GM12873 (cell line): Measurements from ENCODE around the gene PCK2.

ENCODE experiments used
- TF ChIP-seq, protein P1 (sequence below): IDR thresholded peaks from 2 replicates; pipeline ENCODE4 v1.5.1; 2012; ENCODE audit warnings: low read depth, mild to moderate bottlenecking, moderate library complexity, low read length, control low read depth; ENCODE audit not compliant: insufficient read depth; ENCODE audit errors: missing control alignments

The PCK2 gene

DNA sequence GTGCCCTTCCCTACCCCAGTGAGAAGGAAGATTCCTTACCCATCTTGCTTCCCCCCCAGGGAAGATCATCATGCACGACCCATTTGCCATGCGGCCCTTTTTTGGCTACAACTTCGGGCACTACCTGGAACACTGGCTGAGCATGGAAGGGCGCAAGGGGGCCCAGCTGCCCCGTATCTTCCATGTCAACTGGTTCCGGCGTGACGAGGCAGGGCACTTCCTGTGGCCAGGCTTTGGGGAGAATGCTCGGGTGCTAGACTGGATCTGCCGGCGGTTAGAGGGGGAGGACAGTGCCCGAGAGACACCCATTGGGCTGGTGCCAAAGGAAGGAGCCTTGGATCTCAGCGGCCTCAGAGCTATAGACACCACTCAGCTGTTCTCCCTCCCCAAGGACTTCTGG lies 9.3 kb downstream of the PCK2 start:
- TF ChIP-seq, protein P1, sequence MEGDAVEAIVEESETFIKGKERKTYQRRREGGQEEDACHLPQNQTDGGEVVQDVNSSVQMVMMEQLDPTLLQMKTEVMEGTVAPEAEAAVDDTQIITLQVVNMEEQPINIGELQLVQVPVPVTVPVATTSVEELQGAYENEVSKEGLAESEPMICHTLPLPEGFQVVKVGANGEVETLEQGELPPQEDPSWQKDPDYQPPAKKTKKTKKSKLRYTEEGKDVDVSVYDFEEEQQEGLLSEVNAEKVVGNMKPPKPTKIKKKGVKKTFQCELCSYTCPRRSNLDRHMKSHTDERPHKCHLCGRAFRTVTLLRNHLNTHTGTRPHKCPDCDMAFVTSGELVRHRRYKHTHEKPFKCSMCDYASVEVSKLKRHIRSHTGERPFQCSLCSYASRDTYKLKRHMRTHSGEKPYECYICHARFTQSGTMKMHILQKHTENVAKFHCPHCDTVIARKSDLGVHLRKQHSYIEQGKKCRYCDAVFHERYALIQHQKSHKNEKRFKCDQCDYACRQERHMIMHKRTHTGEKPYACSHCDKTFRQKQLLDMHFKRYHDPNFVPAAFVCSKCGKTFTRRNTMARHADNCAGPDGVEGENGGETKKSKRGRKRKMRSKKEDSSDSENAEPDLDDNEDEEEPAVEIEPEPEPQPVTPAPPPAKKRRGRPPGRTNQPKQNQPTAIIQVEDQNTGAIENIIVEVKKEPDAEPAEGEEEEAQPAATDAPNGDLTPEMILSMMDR = no peak

DNA sequence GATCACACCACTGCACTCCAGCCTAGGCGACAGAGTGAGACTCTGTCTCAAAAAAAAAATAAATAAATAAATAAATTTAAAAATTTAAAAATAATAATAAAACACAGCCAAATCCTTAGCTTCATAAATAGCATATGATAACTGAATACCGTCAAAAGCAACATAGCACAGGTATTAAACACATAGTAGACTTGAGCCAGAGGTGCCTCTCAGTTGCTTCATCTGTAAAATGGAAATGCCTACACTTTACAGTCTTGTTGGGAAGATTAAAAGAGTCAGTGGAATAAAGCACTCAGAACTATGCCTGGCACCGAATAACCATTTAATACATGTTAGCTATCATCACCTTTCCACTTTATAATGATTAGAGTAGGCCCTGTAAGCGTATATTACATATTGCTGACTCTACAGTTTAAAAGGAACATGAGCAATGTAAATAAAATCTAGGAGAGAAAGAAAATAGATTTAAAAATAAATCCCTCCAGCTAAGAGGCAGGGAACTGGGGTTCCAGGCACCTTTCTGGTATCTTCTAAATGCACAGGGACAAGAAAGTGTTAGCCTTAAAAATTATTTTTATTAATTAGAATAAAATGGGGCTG lies 12.7 kb downstream of the PCK2 start:
- TF ChIP-seq, protein P1 = no peak

DNA sequence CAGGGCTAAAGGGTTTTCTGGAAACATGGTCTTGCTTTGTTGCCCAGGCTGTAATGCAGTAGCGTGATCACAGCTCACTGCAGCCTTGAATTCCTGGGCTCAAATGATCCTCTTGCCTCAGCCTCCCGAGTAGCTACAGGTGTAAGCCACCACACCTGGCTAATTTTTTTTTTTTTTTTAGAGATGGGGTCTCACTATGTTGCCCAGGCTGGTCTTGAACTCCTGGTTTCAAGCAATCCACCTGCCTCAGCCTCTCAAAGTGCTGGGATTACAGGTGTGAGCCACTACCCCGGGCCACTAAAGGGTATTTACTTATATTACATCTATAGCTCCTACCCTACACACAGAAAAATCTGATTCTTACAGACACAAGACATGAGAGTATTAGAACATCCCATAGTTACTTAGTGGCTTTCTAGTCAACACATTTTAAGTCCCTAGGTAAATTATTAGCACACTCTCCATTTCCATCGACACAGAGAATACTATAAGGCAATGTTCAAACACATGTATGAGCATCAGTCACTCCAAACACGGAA lies 14.3 kb downstream of the PCK2 start:
- TF ChIP-seq, protein P1 = no peak

DNA sequence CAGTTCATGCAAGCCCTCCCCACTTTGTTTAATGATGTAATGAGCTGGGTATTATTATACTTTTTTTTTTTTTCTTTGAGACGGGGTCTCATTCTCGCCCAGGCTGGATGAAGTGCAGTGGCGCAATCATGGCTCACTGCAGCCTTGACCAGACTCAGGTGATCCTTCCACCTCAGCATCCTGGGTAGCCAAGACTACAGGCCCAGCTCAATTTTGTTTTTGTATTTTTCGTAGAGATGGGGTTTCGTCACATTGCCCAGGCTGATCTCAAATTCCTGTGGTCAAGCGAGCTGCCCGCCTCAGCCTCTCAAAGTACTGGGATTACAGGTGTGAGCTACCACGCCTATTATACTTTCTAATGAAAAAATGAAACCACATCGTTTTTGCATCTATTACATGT lies 15.9 kb downstream of the PCK2 start:
- TF ChIP-seq, protein P1 = no peak

DNA sequence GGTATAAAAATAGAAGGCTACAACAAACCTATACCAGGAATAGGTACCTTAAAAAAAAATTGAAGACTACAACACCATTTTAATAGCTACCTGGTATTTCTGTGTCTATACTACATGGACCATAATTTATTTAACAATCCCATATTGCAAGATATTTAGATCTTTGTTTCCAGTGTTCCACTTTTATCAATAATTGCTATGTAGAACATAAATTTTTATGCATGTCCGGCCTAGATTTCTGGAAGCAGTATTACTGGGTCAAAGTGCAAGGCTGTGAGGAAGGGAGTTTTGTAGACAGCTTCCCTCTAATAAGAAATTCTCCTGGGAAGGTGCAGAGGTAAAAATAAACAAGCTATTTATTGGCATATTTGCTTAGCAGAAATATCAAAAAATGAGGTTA lies 16.4 kb downstream of the PCK2 start:
- TF ChIP-seq, protein P1 = no peak

DNA sequence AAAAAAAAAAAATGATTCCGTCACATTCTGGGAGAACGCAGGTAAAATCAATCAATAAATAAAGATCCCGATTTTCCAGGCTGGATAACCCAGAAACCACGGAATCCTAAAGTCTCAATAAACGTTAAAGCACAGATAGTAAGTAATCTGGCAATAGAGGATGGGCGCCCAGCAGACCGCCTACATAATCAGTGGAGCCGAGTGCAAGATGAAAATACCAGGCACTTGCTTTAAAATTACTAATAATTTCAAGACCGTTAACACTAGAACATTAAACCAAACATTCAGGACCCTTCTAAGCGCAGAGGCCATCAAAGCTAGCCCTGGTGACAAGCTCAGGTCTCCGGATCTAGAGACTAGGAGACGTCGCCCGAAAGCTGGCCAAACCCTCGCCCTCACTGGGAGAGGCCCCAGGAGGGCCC lies 19.3 kb downstream of the PCK2 start:
- TF ChIP-seq, protein P1 = no peak

DNA sequence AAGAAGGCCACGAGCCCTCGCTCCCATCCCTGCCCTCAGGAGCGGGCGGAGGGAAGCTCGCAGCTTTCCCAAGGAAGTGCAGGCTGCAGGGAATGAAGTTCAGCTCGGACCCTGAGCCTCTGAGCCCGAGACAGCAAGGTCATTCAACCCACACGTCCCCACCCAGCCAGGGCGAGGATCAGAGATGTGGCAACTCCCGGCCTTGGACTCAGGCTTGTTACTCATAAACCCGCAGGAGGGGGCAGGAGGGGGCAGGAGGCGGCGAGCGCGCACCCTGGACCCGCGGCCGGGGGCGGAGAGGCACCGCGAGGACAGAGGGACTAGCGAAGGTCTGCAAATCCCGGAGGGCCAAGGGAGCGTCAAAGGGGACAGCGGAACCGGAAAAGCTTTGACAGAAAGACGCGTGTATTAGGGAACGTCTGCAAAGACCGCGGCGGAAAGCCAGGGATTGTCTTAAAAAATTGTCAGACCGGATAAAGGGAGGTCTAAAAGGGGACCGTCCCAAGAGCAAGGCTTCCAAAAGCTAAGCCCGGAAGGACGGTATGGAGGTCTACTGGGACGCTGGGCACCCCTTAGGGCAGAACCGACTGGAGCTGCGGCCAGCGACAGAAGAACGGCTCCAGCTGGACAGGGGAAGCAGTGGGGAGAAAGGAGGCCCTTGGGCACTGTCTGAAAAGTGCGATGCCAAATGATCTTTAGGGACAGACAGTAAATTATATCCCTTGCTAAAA lies 19.9 kb downstream of the PCK2 start:
- TF ChIP-seq, protein P1 = no peak
